Esophagus muscularis mucosa (tissue), 3 donors: ENCODE measurements around the gene MAS1L.

Source experiments
- POLR2A ChIP-seq: fragments of 450-650 bp; IDR thresholded peaks from one replicate; pipeline ENCODE4 v1.6.1; 2017; ENCODE audit warnings: antibody characterized with exemption, moderate library complexity, mild to moderate bottlenecking, low read depth
- TF ChIP-seq, protein P1 (sequence below), 3 experiments: fragments of 200-600 bp in 2 of 3; fragments of 450-650 bp in 1 of 3; sonication (generic) in 2 of 3; IDR thresholded peaks; one replicate each; pipeline ENCODE4 v1.5.1; 2017 to 2019; ENCODE audit warnings: antibody characterized with exemption in 3 of 3, mild to moderate bottlenecking in 2 of 3, moderate library complexity in 1 of 3

DNA sequence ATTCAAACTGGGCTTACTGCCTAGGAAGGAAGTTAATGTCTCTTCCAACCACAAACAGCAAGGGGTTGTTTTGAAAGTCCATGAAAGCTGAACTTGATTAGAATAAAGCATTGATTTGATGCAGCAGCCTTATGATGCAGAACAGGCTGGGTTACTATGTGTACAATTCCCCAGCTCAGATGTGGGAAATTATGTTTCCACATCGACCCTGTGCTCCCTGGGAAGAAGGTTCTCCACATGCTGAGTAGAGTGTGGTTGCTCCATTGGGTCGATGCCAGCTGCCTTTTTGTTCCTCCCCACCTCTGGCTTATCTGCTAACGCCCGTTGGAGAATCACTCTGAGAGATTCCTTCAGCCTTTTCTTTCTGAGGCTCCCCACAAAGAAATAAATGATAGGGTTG lies 1.2 kb downstream of the MAS1L start:
- TF ChIP-seq, protein P1, sequence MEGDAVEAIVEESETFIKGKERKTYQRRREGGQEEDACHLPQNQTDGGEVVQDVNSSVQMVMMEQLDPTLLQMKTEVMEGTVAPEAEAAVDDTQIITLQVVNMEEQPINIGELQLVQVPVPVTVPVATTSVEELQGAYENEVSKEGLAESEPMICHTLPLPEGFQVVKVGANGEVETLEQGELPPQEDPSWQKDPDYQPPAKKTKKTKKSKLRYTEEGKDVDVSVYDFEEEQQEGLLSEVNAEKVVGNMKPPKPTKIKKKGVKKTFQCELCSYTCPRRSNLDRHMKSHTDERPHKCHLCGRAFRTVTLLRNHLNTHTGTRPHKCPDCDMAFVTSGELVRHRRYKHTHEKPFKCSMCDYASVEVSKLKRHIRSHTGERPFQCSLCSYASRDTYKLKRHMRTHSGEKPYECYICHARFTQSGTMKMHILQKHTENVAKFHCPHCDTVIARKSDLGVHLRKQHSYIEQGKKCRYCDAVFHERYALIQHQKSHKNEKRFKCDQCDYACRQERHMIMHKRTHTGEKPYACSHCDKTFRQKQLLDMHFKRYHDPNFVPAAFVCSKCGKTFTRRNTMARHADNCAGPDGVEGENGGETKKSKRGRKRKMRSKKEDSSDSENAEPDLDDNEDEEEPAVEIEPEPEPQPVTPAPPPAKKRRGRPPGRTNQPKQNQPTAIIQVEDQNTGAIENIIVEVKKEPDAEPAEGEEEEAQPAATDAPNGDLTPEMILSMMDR (IDR thresholded peaks at IDR 0.05), result no peak
- TF ChIP-seq POLR2A, result no peak
